ENCODE results near the gene DECR2.
"Not testable (repeated sequence)": the region's sequence is repeated elsewhere in the genome, so short reads cannot be mapped to it uniquely, and the experiment has no call there.

Gene DECR2

GRCh38 chr16:400061-400591 is 1.6 kb upstream of the DECR2 start:
- no peak for DNase-seq (ENCODE audit: low spot score)

DNA sequence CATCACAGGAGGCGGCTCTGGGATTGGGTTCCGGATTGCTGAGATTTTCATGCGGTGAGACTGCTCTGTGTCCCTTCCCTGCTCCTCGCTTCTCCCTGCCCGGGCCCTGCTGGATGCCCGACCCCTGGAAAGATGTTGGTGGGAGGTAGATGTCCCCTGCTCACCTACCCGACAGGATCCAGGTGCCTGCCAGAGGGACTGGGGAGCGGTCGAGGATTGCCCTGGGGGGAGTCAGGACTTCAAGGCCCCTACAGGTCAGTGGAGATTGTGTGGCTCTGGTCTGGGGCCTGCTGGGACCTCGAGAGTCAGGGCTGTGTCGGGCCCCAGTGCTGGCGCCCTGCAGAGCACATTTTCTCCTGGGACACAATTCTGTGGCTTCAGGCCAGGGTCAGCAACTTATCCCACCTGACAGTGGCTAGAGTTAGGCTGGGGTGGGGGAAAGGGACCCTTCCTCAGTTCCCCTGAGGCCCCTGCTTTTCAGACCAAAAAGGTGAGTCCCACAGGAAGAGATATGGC is 3.3 kb downstream of the DECR2 start:
- no peak for DNase-seq (ENCODE audit: low spot score)

DNA sequence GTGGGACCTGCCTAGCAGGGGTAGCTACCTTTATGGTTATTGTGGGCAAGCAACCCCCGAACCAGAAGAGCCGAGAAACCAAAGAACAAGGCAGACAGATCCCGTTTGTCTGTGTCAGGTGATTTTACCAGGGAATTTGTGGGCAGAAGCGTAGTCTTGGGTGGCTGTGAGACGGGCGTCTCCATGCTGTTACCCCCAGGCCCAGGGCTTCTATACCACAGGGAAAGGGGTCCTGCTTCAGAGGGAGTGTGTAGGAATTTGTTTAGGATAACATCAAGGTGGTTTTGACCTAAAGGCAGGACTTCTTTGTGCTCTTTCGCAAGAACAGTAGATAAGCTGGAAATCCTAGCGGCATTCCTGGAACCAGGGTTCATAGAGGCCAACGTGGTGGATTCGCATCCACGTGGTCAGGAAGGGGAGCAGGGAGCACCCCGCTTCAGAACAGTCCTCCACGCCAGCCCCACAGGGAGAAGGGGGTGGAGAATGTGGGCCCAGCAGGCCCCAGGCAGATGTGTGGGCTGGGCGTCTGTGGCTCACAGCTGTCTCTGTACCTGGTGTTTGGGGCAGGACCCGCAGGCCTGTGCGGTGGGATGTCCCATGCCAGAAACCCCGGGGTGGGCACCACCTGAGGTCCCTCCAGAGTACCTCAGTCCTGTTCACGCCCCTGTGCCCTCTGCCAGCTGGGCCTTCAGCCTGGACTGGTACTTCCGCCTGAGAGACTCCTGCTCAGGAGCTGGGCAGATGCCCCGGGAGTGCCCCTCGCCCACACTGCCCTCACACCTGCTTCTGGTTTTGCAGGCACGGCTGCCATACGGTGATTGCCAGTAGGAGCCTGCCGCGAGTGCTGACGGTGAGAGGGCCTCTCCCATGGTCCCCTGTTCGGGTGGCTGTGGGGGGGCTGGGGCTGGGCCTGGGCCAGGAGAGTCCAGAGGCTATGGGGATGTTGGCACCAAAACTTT is 4.1 kb downstream of the DECR2 start:
- no peak for DNase-seq (ENCODE audit: low spot score)

- no peak for DNase-seq (ENCODE audit: low spot score)
Observed at GRCh38 chr16:407253-407652, 5.6 kb downstream of the DECR2 start.

- DNase-seq (ENCODE audit: low spot score), result no peak
Observed at GRCh38 chr16:410516-411178, 9.0 kb downstream of the DECR2 start.

DNA sequence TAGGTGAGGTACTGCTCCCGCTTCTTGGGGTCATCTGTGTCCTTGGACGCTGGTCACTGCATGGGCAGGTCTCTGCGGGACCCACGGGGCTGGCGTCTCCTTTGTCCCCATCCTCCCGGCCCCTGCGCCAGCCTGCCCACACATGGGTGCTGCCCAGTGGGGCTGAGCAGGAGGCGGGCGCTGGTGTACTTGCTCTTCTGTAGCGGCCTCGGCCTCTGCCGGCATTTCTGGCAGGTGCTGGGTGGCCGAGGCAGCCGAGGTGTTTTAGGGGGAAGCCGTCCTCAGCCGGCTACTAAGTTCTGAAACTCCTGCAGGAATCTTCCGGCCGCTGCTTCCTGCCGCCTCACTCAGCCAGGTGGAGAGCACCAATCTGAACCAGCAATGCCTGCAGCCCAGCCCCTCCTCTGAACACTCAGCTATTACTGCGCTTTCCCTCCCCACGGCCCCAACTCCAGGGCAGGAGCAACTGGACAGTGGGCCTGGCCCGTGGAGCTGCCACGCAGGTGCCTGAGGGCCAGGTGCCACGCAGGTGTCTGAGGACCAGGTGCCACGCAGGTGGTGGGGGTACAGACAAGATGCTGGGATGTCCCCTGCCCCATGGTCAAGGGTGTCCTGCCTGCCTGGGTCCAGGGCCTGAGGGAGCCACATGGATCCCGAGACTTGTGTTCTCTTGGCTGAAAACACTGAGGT is 10.0 kb downstream of the DECR2 start:
- DNase-seq (ENCODE audit: low spot score), result no peak

DNA sequence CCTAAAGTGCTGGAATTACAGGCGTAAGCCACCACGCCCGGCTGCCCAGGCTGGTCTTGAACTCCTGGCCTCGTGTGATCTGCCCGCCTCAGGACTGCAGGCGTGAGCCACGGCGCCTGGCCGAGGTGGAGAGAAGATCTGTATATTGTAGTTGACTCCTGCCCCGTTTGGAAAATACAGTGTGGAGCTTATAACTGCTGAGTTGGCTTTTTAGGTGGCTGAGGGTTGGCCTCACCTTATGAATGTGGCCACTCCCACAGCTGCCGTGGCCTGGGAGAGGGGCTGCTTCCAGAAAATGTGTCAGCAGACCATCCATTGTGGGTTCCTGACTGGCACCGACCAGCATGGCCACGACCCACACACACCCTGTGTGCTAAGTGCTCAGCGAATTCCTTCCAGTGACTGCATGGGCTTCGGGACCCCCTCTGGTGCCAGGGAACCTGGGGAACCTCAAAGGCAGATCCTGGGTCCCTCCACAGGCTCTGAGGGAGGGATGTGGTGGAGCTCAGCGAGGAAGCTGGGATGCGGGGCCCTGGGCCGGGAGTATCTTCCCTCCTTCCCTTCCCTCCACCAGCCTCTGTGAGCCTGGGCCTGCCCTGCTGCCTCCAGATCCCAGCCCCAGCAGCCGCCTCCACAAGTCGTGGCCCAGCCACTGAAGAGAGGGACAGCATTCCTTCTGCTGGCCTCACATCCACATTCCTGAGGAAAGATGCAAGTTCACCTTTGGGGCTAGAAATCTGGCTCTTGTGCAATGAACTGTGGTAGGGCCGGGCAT is 12.9 kb downstream of the DECR2 start:
- no peak for DNase-seq (ENCODE audit: low spot score)

DNA sequence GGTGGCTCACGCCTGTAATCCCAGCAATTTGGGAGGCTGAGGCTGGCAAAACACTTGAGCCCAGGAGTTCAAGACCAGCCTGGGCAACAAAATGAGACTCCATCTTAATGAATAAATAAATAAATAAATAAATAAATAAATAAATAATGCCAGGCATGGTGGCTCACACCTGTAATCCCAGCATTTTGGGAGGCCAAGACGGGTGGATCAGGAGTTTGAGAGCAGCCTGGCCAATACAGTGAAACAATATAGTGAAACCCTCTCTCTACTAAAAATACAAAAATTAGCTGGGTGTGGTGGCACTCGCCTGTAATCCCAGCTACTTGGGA is 13.4 kb downstream of the DECR2 start:
- DNase-seq (ENCODE audit: low spot score), result not testable (repeated sequence)

GRCh38 chr16:422179-422578 is 20.5 kb downstream of the DECR2 start:
- DNase-seq (ENCODE audit: low spot score), result not testable (repeated sequence)

DNA sequence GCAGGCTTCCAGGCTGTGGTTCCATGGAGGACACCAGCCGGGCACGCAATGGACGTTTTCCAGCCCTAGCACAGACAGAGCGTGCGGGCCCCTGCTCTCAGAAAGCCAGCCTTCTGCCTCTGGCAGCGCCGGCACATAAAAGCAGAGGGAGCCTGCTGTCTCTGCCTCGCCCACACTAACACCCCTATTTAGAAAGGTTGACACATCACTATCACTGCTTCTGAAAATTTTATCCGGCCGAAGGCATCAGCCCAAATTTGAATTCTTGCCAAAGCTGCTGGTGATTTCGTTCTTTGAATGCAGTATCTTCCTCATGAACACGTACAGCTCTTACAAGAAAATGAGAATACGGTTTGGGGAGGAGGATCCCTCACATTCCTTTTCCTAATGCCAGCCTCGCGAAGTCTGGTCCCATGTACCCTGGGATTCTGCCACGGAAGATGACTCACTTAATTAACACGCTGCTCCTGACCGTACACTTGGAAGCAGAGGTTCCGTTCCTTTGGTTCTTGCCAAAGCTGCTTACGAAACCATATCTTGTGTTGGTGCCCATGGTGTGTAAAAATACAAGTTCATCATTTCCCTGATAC is 22.4 kb downstream of the DECR2 start:
- DNase-seq (ENCODE audit: low spot score), result peak; percentile 73

DNA sequence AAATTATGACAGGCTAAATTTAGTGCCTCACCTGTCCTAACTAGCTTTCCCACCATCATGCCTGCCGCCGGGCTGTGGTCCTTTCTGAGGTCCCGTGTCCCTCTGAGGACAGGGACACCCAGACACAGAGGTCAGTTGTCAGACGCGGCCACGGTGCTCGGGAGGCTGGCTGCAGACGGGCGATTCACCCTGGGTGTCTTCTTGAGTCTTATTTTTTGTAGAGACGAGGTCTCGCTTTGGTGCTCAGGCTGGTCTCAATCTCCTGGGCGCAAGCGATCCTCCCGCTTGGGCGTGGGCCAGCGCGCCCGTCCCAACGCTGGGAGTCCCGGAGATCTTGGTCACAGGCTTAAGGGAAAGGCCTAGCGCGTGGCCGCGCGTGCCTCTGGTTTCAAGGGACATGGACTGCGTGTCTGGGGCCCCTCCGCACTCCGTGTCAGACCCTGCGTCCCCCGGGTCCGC is 23.0 kb downstream of the DECR2 start:
- DNase-seq (ENCODE audit: low spot score), result no peak

- DNase-seq (ENCODE audit: low spot score), result peak; percentile 88
Observed at GRCh38 chr16:425082-425718, 23.5 kb downstream of the DECR2 start, which contains the start of gene RAB11FIP3. Gene RAB11FIP3, plus strand, starts transcription at chr16:425649. Its CDS starts 358 bp downstream, at chr16:426007.

DNA sequence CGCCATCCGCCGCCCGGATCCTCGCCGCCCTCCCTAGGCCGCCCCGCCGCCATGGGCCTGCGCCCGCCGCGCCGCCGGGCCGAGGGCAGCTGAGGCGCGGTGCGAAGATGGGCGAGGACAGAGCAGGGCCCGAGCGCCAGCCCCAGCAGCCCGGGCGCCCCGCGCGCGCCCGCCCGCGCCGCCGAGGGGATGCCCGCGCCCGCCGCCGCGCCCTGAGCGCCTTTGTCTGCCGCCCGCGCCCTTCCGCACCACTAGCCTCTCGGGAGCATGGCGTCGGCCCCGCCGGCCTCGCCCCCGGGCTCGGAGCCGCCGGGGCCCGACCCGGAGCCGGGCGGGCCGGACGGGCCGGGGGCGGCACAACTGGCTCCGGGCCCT is 24.0 kb downstream of the DECR2 start:
- no peak for DNase-seq (ENCODE audit: low spot score)

DNA sequence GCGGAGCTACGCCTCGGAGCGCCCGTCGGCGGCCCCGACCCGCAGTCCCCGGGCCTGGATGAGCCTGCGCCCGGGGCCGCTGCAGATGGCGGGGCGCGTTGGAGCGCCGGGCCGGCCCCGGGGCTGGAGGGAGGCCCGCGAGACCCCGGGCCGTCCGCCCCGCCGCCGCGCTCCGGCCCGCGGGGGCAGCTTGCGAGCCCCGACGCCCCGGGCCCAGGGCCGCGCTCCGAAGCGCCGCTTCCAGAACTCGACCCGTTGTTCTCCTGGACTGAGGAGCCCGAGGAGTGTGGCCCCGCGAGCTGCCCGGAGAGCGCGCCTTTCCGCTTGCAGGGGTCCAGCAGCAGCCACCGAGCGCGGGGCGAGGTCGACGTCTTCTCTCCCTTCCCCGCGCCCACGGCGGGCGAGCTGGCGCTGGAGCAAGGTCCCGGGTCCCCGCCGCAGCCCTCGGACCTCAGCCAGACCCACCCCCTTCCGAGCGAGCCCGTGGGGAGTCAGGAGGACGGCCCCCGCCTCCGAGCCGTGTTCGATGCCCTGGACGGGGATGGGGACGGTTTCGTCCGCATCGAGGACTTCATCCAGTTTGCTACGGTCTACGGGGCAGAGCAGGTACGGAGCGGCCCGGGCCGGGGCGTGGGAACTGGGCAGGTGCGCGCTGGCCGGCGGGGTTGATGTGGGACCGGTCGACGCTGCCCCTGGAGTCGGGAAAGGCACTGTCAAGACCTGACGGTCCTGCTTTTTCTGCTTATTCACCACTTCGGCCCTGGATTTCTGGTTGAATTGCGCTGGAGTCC is 24.6 kb downstream of the DECR2 start:
- DNase-seq (ENCODE audit: low spot score), result no peak

DNA sequence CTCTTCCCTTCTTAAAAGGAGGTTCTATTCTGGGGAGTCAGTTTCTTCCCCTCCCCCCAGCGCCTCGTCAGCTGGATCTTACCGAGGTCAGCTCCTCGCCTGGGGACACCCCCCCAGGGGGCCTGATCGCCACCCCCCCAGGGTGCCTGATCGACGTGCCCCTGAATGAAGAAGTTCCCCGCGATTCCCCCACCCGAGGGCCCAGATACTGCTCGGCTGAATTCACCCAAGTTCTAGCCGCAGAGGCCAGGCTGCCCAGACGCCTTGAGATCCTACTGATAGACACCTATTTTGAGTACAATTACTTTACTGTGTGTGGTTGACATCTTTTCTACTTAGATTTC is 25.2 kb downstream of the DECR2 start:
- no peak for DNase-seq (ENCODE audit: low spot score)

- DNase-seq (ENCODE audit: low spot score), result no peak
Observed at GRCh38 chr16:427250-427649, 25.6 kb downstream of the DECR2 start.

- DNase-seq (ENCODE audit: low spot score), result no peak
Observed at GRCh38 chr16:430904-431303, 29.2 kb downstream of the DECR2 start.

DNA sequence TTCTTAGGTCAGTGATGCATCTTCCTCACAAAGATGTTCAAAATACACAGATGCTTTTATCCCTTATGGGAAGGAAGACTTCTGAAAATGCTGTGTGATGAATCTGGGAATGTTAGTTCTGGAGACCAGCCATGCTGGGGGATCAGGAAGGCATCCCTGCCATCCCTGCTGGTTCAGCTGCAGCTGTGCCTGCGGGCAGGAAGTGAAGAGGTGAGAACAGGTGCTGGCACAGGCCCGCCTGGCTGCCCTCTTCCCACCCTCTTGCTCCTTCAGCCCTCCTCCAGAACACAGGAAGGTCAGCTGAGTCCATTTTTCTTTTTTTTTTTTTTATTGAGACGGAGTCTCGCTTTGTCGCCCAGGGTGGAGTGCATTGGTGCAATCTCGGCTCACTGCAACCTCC is 38.9 kb downstream of the DECR2 start:
- no peak for DNase-seq (ENCODE audit: low spot score)

DNA sequence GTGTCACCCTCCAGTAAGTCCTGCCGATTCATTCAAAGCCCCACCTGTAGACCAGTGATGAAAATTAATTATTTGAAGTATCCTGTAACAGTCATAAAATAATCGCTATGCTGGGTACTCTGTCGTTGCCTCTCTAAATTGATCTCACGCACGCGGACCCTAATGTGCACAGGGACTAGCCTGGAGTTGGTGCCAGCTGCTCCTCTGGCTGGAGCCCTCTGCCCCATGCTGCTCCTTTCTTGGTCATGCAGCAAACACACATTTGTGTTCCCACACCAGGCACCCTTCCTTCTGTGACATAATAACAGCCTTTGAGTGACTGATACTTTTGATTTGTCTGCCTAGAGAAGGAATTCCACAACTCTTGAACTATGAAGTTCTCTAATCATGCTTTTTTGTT is 39.8 kb downstream of the DECR2 start:
- DNase-seq (ENCODE audit: low spot score), result no peak

DNA sequence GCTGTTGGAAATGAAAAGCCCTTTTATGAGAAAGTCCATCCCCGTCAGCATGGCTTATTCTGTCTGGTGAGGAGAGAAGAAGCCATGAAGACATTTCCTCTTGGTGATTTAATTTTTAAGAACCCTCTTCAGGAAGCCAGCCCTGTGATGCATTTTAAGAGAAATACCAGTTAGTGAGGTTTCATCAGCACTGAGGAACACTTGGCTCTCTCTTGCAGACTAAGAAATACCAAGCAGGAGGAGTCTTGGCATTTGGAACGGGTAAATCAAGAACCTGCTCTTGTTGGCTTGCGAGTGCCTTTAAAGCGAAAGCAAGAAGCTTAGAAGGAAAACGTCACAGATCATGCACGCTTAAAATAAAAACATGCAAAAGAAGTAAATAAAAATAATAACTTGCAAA is 41.3 kb downstream of the DECR2 start:
- no peak for DNase-seq (ENCODE audit: low spot score)
